ENCODE data around the gene TBCD.

- TF ChIP-seq CTCF (IDR thresholded peaks at IDR 0.05) (no peak), POLR2A (IDR thresholded peaks at IDR 0.05) (no peak)
Observed at GRCh38 chr17:82937411-82938371, 185.8 kb downstream of the TBCD start.
